ENCODE data around the gene PLXNA1.

PLXNA1 gene

DNA sequence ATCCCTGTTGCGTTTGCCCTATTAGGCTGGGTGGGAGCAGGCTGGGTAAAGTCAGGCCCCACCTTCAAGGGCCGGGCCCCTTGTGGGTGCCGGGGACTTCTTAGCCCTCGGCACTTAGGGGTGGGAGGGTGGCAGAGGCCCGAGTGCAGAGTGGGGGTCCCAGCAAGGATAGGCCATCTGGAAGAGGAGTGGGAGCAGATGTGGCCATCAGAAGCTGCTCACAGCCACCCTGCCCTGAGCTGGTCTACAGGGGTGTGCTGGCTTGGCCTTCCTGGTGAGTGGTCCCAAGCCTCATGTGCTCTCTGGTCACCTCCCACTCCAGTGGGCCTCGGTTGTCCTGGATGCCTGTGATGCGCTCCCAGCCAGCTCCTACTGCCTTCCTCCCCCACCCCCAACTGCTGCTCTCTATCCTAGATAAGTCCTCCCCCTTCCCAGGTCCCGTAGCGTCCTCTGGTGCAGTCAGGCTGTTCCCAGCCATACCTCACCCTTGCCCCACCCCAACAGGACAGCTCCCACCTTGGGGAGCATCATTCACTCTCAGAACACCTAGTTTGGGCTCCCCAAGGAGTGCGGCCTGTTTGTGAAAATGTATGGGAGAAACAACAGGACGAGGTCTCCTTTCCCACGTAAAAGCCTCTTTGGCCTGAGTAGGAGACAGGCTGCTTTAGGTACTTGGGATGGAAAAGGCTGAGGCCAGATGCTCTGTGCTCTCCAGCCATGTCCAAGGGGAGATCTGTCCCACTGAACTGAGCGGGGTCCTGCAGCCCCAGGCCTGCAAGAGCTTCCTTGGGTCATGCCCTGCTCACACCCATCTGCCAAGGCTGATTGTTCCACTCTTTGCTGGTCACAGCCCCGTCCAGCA is 24.9 kb upstream of the PLXNA1 start:
- TF ChIP-seq GATA2 (IDR thresholded peaks at IDR 0.05; ENCODE audit: low read depth, low read length) = no peak

DNA sequence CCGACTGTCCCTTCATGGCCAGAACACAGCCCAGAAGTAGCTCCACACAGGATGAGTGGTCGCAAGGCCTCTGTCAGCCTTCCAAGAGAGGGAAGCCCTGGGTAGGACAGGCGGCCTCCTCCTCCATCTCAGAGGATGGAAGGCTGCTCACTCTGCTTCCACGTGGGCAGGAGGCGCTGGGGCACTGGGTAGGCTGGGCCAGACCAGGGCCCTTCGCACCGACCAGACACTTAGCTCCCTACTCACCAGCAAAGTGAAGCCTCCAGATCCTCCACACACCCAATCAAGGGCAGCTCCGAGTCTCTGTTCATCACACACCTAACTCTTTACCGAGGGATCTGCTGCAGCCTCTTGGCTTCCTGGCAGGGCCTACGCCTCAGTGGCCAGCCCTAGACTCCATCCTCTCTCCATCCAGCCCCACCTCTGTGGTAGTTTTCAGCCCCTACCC is 24.3 kb upstream of the PLXNA1 start:
- TF ChIP-seq GATA2 (IDR thresholded peaks at IDR 0.05; ENCODE audit: low read depth, low read length) (no peak), GATA3 (IDR thresholded peaks at IDR 0.05; ENCODE audit: low read depth, low read length) (no peak)

GRCh38 chr3:126959136-126959920 is 23.6 kb upstream of the PLXNA1 start:
- TF ChIP-seq GATA3 (IDR thresholded peaks at IDR 0.05; ENCODE audit: low read depth, low read length) (no peak), GATA2 (IDR thresholded peaks at IDR 0.05; ENCODE audit: low read depth, low read length) (no peak)

DNA sequence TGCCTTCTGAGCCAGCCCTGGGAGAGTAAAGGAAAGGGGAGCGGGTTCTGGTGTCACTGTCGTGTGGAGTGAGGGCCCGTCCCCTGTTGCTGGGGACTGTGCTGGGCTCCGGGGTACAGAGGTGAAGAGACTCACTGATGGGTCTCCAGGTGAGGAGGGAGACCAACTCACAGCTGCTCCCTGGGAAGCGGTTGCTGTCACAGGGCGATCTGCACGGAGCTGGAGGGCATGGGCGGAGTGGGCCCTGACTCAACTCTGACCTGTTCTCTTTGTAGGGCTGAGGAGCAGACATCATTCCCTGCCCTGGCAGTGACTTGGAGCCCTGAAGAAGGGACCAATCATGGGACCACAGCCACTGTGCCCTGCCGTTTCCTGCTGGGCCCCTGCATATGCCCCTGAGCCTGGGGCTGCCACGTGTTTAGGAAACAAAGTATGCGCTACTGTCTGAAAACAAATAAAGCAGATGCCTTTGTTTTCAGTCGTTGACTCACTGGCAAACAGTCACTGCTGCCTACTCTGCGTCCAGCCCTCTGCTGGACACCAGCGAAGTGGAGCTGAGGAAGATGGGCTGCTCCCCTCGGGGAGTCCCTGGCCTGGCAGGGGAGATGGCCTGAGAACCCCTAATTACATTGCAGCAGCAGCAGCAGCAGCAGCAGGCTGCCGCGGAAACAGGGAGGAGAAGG is 22.9 kb upstream of the PLXNA1 start:
- TF ChIP-seq GATA3 (IDR thresholded peaks at IDR 0.05; ENCODE audit: low read depth, low read length) = no peak
- TF ChIP-seq GATA2 (IDR thresholded peaks at IDR 0.05; ENCODE audit: low read depth, low read length) = no peak

- TF ChIP-seq GATA3 (IDR thresholded peaks at IDR 0.05; ENCODE audit: low read depth, low read length) (no peak), GATA2 (IDR thresholded peaks at IDR 0.05; ENCODE audit: low read depth, low read length) (no peak)
These were observed 22.3 kb upstream of the PLXNA1 start for GRCh38 chr3:126960604-126960995.

GRCh38 chr3:126961191-126961790 is 21.6 kb upstream of the PLXNA1 start:
- no peak for TF ChIP-seq GATA2 (IDR thresholded peaks at IDR 0.05; ENCODE audit: low read depth, low read length)
- TF ChIP-seq GATA3 (IDR thresholded peaks at IDR 0.05; ENCODE audit: low read depth, low read length) = no peak

- TF ChIP-seq GATA2 (IDR thresholded peaks at IDR 0.05; ENCODE audit: low read depth, low read length) (no peak), GATA3 (IDR thresholded peaks at IDR 0.05; ENCODE audit: low read depth, low read length) (no peak)
These were observed 21.0 kb upstream of the PLXNA1 start for GRCh38 chr3:126961791-126962461.

GRCh38 chr3:126962756-126963155 is 20.2 kb upstream of the PLXNA1 start:
- TF ChIP-seq GATA2 (IDR thresholded peaks at IDR 0.05; ENCODE audit: low read depth, low read length) (no peak), GATA3 (IDR thresholded peaks at IDR 0.05; ENCODE audit: low read depth, low read length) (no peak)

- no peak for TF ChIP-seq GATA2 (IDR thresholded peaks at IDR 0.05; ENCODE audit: low read depth, low read length)
- TF ChIP-seq GATA3 (IDR thresholded peaks at IDR 0.05; ENCODE audit: low read depth, low read length) = no peak
These were observed 19.4 kb upstream of the PLXNA1 start for GRCh38 chr3:126963261-126964190.

DNA sequence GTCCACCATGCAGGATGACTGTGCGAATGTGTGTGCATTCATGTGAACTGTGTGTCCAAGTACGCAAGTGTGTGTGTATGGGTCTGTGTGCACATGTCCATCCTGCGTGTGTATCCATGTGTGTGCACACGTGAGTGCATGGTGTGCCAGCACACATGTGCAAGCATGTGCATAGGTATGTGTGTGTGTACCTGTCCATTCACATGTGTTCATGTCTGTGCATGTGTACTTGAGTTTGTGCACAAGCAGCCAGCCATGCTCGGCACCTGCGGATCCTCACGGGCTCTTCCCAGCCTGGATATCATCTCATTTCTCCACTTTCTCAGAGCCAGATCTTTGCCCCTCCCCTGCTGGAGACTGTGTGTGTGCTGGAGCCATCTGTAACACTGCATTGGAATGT is 18.7 kb upstream of the PLXNA1 start:
- no peak for TF ChIP-seq GATA3 (IDR thresholded peaks at IDR 0.05; ENCODE audit: low read depth, low read length)
- TF ChIP-seq GATA2 (IDR thresholded peaks at IDR 0.05; ENCODE audit: low read depth, low read length) = no peak

- TF ChIP-seq GATA3 (IDR thresholded peaks at IDR 0.05; ENCODE audit: low read depth, low read length) (no peak), GATA2 (IDR thresholded peaks at IDR 0.05; ENCODE audit: low read depth, low read length) (no peak)
These were observed 18.0 kb upstream of the PLXNA1 start for GRCh38 chr3:126964950-126965349.

DNA sequence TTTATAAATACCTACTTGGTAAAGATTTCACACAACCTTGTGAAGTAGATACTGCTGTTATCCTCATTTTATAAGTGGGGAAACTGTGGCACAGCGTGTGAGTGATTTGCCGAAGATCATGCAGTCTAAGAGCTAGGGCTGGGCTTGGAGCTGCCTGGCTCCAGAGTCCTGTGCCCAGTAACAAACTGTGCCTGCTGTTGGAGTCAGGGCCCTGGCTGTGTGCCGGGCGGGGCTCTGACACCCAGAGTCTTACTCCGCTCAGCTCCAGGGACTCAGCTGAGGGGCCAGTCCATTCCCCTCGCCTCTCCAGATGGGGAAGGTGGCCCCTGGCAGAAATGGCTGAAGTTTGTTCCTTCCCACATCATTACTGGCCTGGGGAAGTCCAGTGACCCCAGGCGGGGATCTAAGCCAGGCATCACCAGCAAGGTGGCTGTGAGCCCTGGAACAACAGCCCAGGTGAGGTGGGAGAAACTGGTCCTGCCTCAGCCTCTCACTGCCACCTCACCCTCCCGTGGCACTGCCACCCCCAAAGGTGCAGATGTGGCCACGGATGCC is 17.3 kb upstream of the PLXNA1 start:
- no peak for TF ChIP-seq GATA3 (IDR thresholded peaks at IDR 0.05; ENCODE audit: low read depth, low read length)
- no peak for TF ChIP-seq GATA2 (IDR thresholded peaks at IDR 0.05; ENCODE audit: low read depth, low read length)

All from SH-SY5Y (cell line).